ENCODE results near the gene PEX14. TPM values are rescaled to one million over a fixed set of nuclear protein-coding genes. Genes with fewer than 3 reads are reported as not detected.
A peak's percentile ranks its signal among the peaks of the same experiment; 100 is the strongest.

Gene PEX14
- total and polyA plus RNA-seq, 2 experiments from 2014 or later, result 17.6 to 19.6 TPM

DNA sequence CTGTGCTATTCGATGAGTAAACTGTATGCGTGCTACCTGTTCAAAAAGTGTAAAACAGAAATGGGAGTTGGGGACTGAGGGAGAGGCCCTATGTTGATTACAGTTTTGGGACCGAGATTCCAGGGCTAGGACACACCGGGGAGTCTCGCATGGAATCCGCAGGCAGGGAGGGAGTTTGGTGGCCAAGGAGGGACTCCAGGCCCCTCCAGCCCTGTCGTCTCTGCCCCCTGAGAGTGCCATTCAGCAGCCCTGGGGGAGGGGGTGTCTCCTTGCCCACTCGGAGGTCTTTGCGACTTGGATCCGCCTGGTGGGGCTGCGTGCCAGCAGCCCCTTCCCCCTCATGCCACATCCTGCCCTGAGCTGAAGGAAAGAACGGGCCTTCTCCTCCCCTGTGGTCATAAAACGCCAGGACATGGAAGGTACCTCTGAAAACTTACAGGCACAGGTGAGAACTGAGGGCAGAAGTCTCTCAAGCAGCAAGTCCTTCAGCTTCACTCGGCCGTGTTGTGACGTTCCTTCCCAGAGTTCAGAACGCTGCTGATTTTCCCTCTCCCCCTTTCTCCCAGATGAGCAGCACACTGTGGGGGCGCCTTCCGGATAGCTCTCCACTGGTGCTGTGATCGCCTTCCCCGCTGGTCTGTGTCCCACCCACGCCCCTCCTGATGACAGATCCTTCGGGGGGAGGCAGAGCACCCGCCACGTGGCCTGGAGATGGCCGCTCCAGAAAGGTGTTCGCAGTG, 141.4 kb downstream of the PEX14 start:
- Histone ChIP-seq H3K9me2 (ENCODE audit: insufficient read depth) (no peaks in the 10 kb centered on the region), H3K4me3 (no peak overlapping the region), H3K27ac (ENCODE audit: low read depth) (no peak overlapping the region), H3K36me3 (ENCODE audit: insufficient read depth) (no peaks in the 10 kb centered on the region), H3F3A (replicated peaks; ENCODE audit: low read depth) (no peaks in the 10 kb centered on the region), H3K27me3 (ENCODE audit: insufficient read depth) (no peaks in the 10 kb centered on the region), H4K20me1 (replicated peaks; ENCODE audit: insufficient read depth) (no peaks in the 10 kb centered on the region), H2AFZ (no peak overlapping the region), H3K79me2 (replicated peaks; ENCODE audit: insufficient read depth) (no peaks in the 10 kb centered on the region), H3K4me1 (ENCODE audit: insufficient read depth) (no peaks in the 10 kb centered on the region; the same call in 1 of the 2 replicates), H3K4me2 (no peak overlapping the region)
- Mint-ChIP-seq H3K4me1 (peaks cover 26% of the 10 kb centered on the region), H3K9me3 (no peaks in the 10 kb centered on the region), H3K27ac (no peak overlapping the region), H3K4me3 (no peak overlapping the region), H3K36me3 (ENCODE audit: low read depth) (no peaks in the 10 kb centered on the region), H3K27me3 (ENCODE audit: insufficient read depth, low read depth, poor library complexity) (peaks cover 7% of the 10 kb centered on the region)
- DNase-seq (ENCODE audit: low spot score), result no peak
- ATAC-seq, result peak; percentile 19
- TF ChIP-seq CREB1 (CRISPR knock-in tag; IDR thresholded peaks at IDR 0.05; ENCODE audit: low read depth) (no peak), NANOG (IDR thresholded peaks at IDR 0.05; ENCODE audit: borderline replicate concordance) (no peak)
- TF ChIP-seq, protein P1, sequence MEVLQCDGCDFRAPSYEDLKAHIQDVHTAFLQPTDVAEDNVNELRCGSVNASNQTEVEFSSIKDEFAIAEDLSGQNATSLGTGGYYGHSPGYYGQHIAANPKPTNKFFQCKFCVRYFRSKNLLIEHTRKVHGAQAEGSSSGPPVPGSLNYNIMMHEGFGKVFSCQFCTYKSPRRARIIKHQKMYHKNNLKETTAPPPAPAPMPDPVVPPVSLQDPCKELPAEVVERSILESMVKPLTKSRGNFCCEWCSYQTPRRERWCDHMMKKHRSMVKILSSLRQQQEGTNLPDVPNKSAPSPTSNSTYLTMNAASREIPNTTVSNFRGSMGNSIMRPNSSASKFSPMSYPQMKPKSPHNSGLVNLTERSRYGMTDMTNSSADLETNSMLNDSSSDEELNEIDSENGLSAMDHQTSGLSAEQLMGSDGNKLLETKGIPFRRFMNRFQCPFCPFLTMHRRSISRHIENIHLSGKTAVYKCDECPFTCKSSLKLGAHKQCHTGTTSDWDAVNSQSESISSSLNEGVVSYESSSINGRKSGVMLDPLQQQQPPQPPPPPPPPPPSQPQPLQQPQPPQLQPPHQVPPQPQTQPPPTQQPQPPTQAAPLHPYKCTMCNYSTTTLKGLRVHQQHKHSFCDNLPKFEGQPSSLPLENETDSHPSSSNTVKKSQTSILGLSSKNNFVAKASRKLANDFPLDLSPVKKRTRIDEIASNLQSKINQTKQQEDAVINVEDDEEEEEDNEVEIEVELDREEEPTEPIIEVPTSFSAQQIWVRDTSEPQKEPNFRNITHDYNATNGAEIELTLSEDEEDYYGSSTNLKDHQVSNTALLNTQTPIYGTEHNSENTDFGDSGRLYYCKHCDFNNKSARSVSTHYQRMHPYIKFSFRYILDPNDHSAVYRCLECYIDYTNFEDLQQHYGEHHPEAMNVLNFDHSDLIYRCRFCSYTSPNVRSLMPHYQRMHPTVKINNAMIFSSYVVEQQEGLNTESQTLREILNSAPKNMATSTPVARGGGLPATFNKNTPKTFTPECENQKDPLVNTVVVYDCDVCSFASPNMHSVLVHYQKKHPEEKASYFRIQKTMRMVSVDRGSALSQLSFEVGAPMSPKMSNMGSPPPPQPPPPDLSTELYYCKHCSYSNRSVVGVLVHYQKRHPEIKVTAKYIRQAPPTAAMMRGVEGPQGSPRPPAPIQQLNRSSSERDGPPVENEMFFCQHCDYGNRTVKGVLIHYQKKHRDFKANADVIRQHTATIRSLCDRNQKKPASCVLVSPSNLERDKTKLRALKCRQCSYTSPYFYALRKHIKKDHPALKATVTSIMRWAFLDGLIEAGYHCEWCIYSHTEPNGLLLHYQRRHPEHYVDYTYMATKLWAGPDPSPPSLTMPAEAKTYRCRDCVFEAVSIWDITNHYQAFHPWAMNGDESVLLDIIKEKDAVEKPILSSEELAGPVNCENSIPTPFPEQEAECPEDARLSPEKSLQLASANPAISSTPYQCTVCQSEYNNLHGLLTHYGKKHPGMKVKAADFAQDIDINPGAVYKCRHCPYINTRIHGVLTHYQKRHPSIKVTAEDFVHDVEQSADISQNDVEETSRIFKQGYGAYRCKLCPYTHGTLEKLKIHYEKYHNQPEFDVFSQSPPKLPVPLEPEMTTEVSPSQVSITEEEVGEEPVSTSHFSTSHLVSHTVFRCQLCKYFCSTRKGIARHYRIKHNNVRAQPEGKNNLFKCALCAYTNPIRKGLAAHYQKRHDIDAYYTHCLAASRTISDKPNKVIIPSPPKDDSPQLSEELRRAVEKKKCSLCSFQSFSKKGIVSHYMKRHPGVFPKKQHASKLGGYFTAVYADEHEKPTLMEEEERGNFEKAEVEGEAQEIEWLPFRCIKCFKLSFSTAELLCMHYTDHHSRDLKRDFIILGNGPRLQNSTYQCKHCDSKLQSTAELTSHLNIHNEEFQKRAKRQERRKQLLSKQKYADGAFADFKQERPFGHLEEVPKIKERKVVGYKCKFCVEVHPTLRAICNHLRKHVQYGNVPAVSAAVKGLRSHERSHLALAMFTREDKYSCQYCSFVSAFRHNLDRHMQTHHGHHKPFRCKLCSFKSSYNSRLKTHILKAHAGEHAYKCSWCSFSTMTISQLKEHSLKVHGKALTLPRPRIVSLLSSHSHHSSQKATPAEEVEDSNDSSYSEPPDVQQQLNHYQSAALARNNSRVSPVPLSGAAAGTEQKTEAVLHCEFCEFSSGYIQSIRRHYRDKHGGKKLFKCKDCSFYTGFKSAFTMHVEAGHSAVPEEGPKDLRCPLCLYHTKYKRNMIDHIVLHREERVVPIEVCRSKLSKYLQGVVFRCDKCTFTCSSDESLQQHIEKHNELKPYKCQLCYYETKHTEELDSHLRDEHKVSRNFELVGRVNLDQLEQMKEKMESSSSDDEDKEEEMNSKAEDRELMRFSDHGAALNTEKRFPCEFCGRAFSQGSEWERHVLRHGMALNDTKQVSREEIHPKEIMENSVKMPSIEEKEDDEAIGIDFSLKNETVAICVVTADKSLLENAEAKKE (CRISPR knock-in tag; IDR thresholded peaks at IDR 0.05), result no peak
- TF ChIP-seq, protein P2, sequence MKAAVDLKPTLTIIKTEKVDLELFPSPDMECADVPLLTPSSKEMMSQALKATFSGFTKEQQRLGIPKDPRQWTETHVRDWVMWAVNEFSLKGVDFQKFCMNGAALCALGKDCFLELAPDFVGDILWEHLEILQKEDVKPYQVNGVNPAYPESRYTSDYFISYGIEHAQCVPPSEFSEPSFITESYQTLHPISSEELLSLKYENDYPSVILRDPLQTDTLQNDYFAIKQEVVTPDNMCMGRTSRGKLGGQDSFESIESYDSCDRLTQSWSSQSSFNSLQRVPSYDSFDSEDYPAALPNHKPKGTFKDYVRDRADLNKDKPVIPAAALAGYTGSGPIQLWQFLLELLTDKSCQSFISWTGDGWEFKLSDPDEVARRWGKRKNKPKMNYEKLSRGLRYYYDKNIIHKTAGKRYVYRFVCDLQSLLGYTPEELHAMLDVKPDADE (IDR thresholded peaks at IDR 0.05), result no peak

Data from GM23338 (cell line).